Fibroblast of upper back skin (primary cell): ENCODE results near the gene SPAG9.

Source experiments
- DNase-seq: peaks from one replicate; pipeline ENCODE4 v3.0.0-alpha.2; 2013

Gene SPAG9

GRCh38 chr17:51120739-51121619, at the start of gene SPAG9:
Gene SPAG9 (minus strand): TSS chr17:51120868. CDS start chr17:51120656, 212 bp downstream.
- peak; percentile 97 for DNase-seq

DNA sequence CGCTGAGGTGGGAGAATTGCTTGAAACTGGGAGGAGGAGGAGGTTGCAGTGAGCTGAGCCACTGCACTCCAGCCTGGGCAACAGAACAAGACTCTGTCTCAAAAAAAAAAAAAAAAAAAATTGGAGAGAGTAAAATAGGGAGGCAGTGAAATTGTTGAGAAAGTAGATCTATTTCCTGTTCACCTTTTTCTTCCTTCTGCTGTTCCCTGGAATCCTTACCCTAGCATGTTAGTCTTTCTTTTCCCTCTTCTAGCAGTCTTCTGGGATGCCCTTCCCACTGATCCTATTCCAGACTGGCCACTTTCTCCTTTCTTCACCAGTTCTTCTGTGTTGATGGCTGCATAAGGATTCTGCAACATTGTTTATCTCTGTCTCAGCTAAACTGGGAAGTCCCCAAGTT, 48.7 kb upstream of the SPAG9 start:
- DNase-seq: no peak

- DNase-seq: peak; percentile 47
These were observed 46.6 kb upstream of the SPAG9 start for GRCh38 chr17:51166987-51167931.

- peak; percentile 84 for DNase-seq
These were observed 45.7 kb upstream of the SPAG9 start, which contains the start of gene NME2 for GRCh38 chr17:51166198-51166986. Gene NME2 (plus strand): TSS chr17:51166411. CDS start chr17:51166831, 420 bp downstream.

GRCh38 chr17:51165680-51166197, 45.1 kb upstream of the SPAG9 start:
- no peak for DNase-seq

DNA sequence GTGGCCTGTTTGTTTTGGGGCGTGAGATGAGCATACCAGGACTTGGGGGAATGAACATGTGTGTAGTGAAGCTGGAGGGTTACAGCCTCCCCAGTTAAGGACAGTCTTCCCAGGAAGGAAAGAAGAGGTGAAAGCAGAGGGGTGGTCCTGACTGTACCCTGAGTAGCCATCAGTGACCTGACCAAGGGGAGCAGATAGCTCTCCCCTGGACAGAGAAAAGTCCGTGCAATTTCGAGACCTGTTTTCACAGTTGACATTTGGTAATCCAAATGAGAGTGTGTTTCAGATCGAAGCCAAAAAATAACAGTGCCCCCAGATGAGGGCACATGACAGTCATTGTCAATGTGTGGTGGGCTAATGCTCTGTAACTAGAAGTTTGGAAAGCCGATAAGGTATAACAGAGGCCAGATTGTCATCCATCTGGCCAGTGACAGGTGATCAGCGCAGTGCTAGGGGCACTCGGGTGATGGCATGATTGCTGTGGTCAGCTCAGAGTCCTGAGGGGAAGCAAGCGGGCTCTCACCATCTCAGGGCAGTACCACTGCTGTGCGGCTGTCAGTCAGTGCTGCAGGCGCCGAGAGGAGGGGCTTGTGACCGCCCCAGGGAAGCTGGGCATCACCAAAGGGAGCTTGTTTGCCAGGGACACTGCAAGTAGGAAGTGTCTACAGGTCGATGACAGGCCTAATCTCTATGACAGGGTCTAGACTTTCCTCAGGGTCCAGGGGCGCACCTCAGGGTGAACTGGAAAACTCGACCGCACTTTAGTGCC, 44.4 kb upstream of the SPAG9 start:
- no peak for DNase-seq

- no peak for DNase-seq
These were observed 40.9 kb upstream of the SPAG9 start for GRCh38 chr17:51161541-51161940.

- DNase-seq: no peak
These were observed 38.9 kb upstream of the SPAG9 start for GRCh38 chr17:51159604-51160003.

DNA sequence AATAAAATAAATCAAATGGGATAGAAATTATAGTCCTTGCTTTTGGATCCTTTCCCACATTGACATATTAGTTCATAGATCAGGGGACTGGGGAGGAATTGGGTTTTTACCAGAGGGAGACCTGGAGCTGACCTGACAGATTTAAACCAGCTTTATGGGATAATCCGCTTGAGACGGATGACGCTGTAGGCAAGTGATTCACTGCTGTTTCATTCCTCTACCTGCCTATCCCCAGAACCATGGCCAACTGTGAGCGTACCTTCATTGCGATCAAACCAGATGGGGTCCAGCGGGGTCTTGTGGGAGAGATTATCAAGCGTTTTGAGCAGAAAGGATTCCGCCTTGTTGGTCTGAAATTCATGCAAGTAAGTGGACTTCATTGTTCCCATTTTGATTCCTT, 34.7 kb upstream of the SPAG9 start:
- DNase-seq: no peak

GRCh38 chr17:51154176-51154575, 33.5 kb upstream of the SPAG9 start:
- DNase-seq: no peak

GRCh38 chr17:51153210-51154072, 32.8 kb upstream of the SPAG9 start, which contains the start of gene NME1:
Gene NME1 (plus strand): TSS chr17:51153559. CDS start chr17:51155655, 2,096 bp downstream.
- DNase-seq: peak; percentile 100

- DNase-seq: peak; percentile 21
These were observed 32.1 kb upstream of the SPAG9 start for GRCh38 chr17:51152766-51153209.

DNA sequence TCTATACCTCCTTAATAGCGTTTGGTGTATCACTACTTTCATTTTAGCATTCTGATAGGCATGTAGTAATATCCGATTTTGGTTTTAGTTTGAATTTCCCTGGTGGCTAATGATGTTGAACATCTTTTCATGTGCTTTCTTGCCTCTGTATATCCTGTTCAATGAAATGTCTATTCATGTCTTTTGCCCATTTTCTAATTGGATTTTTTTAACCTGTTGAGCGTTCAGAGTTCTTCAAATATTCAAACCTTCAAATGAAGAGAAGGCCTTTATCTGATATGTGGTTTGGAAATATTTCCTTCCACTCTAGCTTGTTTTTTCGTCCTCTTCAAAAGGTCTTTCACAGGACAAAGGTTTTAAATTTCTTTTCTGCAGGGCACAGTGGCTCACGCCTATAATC, 30.3 kb upstream of the SPAG9 start:
- no peak for DNase-seq

- no peak for DNase-seq
These were observed 28.5 kb upstream of the SPAG9 start for GRCh38 chr17:51149163-51149562.

- peak; percentile 31 for DNase-seq
These were observed 27.0 kb upstream of the SPAG9 start for GRCh38 chr17:51147650-51148049.

DNA sequence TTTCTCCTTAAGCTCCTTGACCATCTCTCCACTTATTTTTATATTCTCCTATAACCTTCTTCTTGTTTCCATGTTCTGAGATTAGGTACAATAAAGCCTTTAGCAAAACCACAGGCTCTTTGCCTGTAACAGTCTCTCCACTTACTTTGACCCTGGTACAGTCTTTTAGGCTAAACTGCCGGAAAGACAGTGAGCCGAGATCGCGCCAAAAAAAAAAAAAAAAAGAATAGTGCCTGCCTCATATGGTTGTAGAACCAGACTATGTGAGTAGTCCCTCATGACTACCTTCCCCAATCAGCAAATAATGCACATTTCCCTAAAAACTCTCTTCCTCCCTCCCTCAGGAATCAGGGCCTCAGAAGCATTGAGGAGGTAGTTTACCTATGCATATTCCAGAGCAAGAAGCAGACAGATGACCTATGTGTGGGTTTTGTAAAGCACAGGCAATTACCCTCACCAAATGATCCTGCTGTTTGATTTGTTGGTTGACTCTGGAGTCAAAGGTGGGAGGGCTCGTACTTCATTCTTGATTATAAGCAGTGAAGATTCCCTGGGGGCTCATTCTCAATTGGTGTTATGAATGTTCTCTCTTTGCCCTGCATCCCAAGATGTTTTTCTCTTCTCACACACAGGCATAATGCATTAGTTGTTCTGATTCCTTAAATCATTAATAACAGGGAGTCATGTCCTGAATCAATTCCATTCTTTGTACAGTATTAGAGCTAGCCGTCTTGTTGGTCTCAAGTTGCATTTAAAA, 23.8 kb upstream of the SPAG9 start:
- no peak for DNase-seq

GRCh38 chr17:51142597-51142996, 21.9 kb upstream of the SPAG9 start:
- DNase-seq: no peak

- no peak for DNase-seq
These were observed 15.3 kb upstream of the SPAG9 start for GRCh38 chr17:51135956-51136355.

DNA sequence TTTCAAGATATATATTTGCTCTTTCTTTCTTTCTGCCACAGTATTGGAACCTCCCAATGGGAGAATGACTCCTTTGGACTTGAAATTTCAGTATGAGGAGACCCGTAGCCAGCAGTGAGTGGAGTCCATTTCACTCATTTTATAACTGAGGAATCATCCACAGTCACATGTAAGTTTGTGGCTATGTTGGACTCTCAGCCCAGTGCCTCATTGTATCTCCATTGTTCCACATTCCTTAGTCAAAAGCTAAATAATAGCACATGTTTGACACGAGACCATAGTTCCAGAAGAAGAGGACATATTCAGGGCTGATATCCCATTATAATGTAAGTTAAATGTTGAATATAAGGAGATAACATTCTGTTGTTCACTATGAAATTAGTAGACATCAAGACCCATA, 12.7 kb upstream of the SPAG9 start:
- no peak for DNase-seq

DNA sequence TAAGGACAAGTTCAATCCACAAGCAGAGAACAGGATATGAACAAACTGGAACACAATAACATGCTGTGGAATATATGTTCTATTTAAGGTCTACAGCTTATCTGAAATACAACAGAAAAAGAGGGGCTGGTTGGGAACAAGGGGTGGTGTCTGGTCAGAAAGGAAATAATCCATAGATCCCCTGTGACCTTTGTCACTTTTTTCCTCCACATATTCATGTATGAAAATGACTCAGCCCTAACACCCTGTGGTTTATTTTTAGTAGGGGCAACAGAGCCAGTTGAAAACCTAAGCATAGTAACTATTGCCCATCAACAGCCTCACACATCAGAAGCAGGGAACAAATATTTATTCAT, 12.3 kb upstream of the SPAG9 start:
- no peak for DNase-seq
